ENCODE results near the gene AP1G1. TPM values are rescaled to one million over a fixed set of nuclear protein-coding genes. Genes with fewer than 3 reads are reported as not detected.

AP1G1 gene
- total and polyA plus RNA-seq, 2 of the 4 experiments (the other 2 are of a cell fraction): 48.3 to 86.7 TPM

DNA sequence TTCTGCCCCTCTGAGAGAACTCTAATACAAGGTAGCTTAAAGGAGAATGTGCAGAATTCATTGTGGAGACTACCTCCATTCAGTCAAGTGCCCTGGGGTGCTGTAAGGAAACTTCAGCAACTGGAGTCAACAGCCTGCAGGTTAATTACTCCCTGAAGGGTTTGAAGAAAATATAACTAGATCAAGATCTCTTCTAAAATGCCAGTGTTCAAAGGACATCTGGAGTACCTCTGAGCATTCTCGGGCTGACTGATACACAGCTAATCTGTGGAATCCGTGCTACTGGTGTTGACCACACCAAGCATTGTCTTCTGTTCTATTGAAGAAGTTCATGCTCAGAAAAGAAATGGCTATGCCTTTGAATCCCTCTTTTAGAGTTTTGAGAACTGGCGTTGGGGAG is 25.7 kb upstream of the AP1G1 start:
- Histone ChIP-seq H4K5ac (ENCODE audit: low read depth, low read length) (no peak overlapping the region), H2AK5ac (ENCODE audit: low read depth, low read length) (no peak overlapping the region), H3K18ac (ENCODE audit: low read depth, low read length) (no peak overlapping the region), H3K14ac (replicated peaks; ENCODE audit: low read depth, low read length) (no peak overlapping the region), H3K9ac (ENCODE audit: low read depth, low read length) (no peak overlapping the region), H3K27ac (ENCODE audit: insufficient read depth, low read length) (no peak overlapping the region), H3K9me3 (ENCODE audit: control insufficient read depth, insufficient read depth, low read length) (no peaks in the 10 kb centered on the region), H3K23ac (ENCODE audit: low read depth, low read length) (no peak overlapping the region), H3K9me1 (ENCODE audit: insufficient read depth, low read length) (no peaks in the 10 kb centered on the region), H4K20me1 (ENCODE audit: insufficient read depth, low read length) (no peaks in the 10 kb centered on the region), H2AK9ac (replicated peaks; ENCODE audit: low read depth, low read length, poor library complexity) (no peak overlapping the region), H4K8ac (ENCODE audit: low read depth in 2 of 2, low read length in 2 of 2) (no peak overlapping the region), H2BK15ac (ENCODE audit: low read depth, low read length) (no peak overlapping the region), H3K4me3 (ENCODE audit: insufficient read depth, low read depth, low read length) (no peak overlapping the region), H3K27me3 (ENCODE audit: control insufficient read depth, insufficient read depth, low read length) (no peaks in the 10 kb centered on the region), H4K91ac (ENCODE audit: insufficient read depth, low read depth, low read length) (no peak overlapping the region), H3K36me3 (ENCODE audit: control insufficient read depth, insufficient read depth, low read length) (no peaks in the 10 kb centered on the region), H2BK5ac (ENCODE audit: low read depth, low read length, poor library complexity, severe bottlenecking) (no peak overlapping the region), H3K4me1 (ENCODE audit: control insufficient read depth, insufficient read depth, low read length) (no peaks in the 10 kb centered on the region), H3K4me2 (ENCODE audit: low read depth, low read length) (no peak overlapping the region), H3K56ac (ENCODE audit: extremely low read depth, insufficient read depth, low read length) (no peak overlapping the region), H3K79me1 (ENCODE audit: low read depth in 1 of 2, low read length in 2 of 2) (no peaks in the 10 kb centered on the region), H2BK20ac (ENCODE audit: low read depth, low read length) (no peak overlapping the region), H2BK120ac (ENCODE audit: low read depth, low read length) (no peak overlapping the region), H3K4ac (ENCODE audit: low read depth, low read length) (no peak overlapping the region), H2AFZ (replicated peaks; ENCODE audit: low read length, poor library complexity) (no peak overlapping the region)
- in situ Hi-C loops (cut with MboI; ENCODE audit: low sequenced_read_pairs) (no loop called here), dilution Hi-C loops (cut with HindIII; ENCODE audit: low sequenced_read_pairs, unreplicated experiment) (no loop called here), intact Hi-C loops (cut with micrococcal nuclease) (no loop called here)
- no peak for DNase-seq
- TF ChIP-seq, protein P1, sequence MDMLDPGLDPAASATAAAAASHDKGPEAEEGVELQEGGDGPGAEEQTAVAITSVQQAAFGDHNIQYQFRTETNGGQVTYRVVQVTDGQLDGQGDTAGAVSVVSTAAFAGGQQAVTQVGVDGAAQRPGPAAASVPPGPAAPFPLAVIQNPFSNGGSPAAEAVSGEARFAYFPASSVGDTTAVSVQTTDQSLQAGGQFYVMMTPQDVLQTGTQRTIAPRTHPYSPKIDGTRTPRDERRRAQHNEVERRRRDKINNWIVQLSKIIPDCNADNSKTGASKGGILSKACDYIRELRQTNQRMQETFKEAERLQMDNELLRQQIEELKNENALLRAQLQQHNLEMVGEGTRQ (IDR thresholded peaks at IDR 0.05; ENCODE audit: low read depth, low read length): no peak
- TF ChIP-seq, protein P2, sequence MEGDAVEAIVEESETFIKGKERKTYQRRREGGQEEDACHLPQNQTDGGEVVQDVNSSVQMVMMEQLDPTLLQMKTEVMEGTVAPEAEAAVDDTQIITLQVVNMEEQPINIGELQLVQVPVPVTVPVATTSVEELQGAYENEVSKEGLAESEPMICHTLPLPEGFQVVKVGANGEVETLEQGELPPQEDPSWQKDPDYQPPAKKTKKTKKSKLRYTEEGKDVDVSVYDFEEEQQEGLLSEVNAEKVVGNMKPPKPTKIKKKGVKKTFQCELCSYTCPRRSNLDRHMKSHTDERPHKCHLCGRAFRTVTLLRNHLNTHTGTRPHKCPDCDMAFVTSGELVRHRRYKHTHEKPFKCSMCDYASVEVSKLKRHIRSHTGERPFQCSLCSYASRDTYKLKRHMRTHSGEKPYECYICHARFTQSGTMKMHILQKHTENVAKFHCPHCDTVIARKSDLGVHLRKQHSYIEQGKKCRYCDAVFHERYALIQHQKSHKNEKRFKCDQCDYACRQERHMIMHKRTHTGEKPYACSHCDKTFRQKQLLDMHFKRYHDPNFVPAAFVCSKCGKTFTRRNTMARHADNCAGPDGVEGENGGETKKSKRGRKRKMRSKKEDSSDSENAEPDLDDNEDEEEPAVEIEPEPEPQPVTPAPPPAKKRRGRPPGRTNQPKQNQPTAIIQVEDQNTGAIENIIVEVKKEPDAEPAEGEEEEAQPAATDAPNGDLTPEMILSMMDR (conservative IDR thresholded peaks at IDR 0.05; ENCODE audit: low read depth, low read length): no peak
- no peak for TF ChIP-seq BHLHE40 (IDR thresholded peaks at IDR 0.05; ENCODE audit: low read depth, low read length)
- no peak for TF ChIP-seq RAD21 (IDR thresholded peaks at IDR 0.05; ENCODE audit: low read length)
- TF ChIP-seq FOS (IDR thresholded peaks at IDR 0.05; ENCODE audit: low read depth, low read length): no peak
- TF ChIP-seq CEBPB (IDR thresholded peaks at IDR 0.05; ENCODE audit: low read depth, low read length): no peak
- TF ChIP-seq, protein P3, sequence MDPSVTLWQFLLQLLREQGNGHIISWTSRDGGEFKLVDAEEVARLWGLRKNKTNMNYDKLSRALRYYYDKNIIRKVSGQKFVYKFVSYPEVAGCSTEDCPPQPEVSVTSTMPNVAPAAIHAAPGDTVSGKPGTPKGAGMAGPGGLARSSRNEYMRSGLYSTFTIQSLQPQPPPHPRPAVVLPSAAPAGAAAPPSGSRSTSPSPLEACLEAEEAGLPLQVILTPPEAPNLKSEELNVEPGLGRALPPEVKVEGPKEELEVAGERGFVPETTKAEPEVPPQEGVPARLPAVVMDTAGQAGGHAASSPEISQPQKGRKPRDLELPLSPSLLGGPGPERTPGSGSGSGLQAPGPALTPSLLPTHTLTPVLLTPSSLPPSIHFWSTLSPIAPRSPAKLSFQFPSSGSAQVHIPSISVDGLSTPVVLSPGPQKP (IDR thresholded peaks at IDR 0.05; ENCODE audit: borderline replicate concordance, low read depth, low read length): no peak
- TF ChIP-seq CHD1 (IDR thresholded peaks at IDR 0.05; ENCODE audit: low read depth, low read length): no peak
- TF ChIP-seq SMC3 (IDR thresholded peaks at IDR 0.05; ENCODE audit: low read depth, low read length): no peak
- no peak for TF ChIP-seq POLR2A (IDR thresholded peaks at IDR 0.05; ENCODE audit: low read depth, low read length)
- TF ChIP-seq MAFK (IDR thresholded peaks at IDR 0.05; ENCODE audit: low read depth, low read length): no peak
- no peak for TF ChIP-seq MAZ (IDR thresholded peaks at IDR 0.05; ENCODE audit: borderline replicate concordance, low read depth, low read length)
- no peak for TF ChIP-seq RCOR1 (IDR thresholded peaks at IDR 0.05; ENCODE audit: insufficient replicate concordance, low read length)
- TF ChIP-seq MXI1 (IDR thresholded peaks at IDR 0.05; ENCODE audit: borderline replicate concordance, low read depth, low read length): no peak
- TF ChIP-seq NFE2L2 (IDR thresholded peaks at IDR 0.05; ENCODE audit: low read depth, low read length): no peak
- no peak for TF ChIP-seq RFX5 (IDR thresholded peaks at IDR 0.05; ENCODE audit: low read depth, low read length)
- POLR2A ChIA-PET (ENCODE audit: unreplicated experiment): no interaction called here
- ATAC-seq (ENCODE audit: low read depth): no peak
- no TSS peak for BruUV-seq (replicated peaks)
- 78% methylated on average over 2 of the region's 3 CpGs; no CpG with 5 or more reads in 1 of the 2 experiments for WGBS, 2 experiments (ENCODE audit: extremely low coverage in 2 of 2, insufficient read length in 1 of 2)
- CTCF ChIA-PET: no interaction called here

Measured in IMR-90 (cell line).